T-helper 1 cell treated with Interleukin-12 subunit alpha and Interleukin-12 subunit beta and Interleukin-4 antibody, amounts not matched to agents 30 ng/mL and 1 ng/mL, for 36 hours (primary cell): ENCODE results near the gene SERPINE2. TPM values are rescaled to one million over a fixed set of nuclear protein-coding genes. Genes with fewer than 3 reads are reported as not detected.
"Not testable (repeated sequence)": the region's sequence is repeated elsewhere in the genome, so short reads cannot be mapped to it uniquely, and the experiment has no call there.

ENCODE experiments used
- intact Hi-C: fragments of 100-400 bp; cut with micrococcal nuclease; formaldehyde crosslinking; loops from one replicate; pipeline ENCODE4 v1.15.1; 2024
- total RNA-seq: library from RNA; stranded (reverse); gene quantifications from 2 replicates; pipeline ENCODE4 v1.2.3, GENCODE V29; 2022

Gene SERPINE2
- total RNA-seq, 1 donor from 2014 or later: 21.1 TPM

DNA sequence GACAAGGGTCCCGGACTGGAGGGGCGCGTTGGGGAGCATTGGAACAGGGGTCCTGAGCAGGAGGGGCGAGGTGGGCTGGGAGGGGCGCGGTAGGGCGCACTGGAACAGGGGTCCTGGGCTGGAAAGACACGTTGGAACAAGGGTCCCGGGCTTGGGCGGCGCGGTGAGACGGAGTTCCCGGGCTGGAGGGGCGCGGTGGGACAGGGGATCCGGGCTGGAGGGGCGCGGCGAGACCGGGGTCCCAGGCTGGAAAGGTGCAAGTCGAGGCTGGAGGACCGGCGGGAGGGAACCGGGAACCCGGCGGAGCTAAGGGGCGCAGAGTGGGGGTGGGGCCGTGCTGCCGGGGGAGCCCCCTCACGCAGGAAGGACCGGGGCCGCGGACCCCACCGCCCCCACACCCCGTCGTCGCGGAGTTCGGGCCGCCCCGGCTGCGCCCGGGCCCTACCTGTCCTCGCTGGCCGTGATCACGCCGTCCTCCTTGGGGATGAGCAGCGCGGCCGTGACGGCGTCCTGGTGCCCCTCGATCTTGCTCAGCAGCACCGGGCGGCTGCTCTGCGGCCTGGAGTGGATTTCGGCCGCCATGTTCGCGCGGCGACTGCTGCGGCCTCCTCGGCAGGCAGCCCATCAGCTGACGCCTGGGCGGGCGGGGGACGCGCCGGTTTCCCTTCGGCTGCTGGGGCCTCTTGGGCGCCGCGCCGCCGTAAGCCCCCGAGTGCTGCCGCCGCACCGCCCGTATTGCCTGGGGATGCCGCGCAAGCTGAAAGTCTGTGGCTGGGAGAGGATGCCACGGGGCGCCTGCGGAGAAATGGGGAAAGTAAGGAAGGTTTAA is 94.2 kb downstream of the SERPINE2 start, which contains the start of gene WDFY1:
WDFY1 (minus strand) TSS at position 633 of the 829 bp plus-strand sequence; CDS start at position 582, 51 bp downstream.
- intact Hi-C loops: loop anchor here (1.0 to 5.0 kb wide), 5 partner anchors 8 to 1523 kb away; partner anchors contain the start of genes MRPL44 and SGPP2

DNA sequence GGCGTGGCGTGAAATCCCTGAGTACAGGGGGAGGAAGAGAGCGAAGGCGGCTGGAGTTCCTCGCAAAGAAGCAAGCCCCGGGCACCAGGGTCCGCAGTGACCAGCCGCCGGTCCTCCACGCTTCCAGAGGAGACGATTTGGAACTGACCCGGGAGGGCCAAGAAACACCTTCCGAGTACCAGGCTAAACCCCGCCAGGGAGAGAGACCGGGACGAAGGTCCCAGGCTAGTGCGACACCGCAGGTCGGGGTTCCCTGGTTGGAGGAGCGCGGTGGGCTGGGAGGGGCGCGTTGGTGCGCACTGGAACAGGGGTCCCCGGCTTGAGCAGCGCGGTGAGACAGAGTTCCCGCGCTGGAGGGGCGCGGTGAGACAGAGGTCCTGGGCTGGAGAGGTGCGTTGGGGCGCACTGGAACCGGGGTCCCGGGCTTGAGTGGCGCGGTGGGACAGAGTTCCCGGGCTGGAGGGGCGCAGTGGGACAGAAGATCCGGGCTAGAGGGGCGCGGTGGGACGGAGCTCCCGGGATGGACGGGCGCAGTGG is 94.9 kb downstream of the SERPINE2 start:
- intact Hi-C loops: loop anchor here (5.0 kb wide), 2 partner anchors 62 to 1522 kb away; partner anchors contain the start of gene SGPP2

DNA sequence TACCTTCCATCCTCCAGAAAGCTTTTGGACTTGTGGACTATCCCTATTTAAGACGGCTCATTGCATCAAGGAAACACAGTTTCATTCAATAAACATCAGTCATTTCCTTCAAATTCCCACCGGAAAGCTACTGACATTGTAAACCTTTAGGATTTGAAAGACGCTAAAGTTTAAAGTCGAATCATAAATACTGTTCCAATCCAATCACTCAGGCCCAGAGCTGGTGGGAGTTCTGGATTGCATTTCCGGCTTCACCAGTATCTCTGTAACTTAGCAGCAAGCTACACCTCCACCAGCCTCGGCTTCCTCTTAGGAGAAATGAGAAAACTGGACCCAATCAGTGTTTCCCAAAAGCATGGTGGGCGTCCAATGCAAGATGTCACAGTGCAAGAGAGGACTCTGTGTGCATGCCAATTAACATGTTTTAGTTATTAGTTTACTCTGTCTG is 95.5 kb downstream of the SERPINE2 start:
- intact Hi-C loops: loop anchor here (5.0 kb wide), 2 partner anchors 61 to 1521 kb away; partner anchors contain the start of gene SGPP2

DNA sequence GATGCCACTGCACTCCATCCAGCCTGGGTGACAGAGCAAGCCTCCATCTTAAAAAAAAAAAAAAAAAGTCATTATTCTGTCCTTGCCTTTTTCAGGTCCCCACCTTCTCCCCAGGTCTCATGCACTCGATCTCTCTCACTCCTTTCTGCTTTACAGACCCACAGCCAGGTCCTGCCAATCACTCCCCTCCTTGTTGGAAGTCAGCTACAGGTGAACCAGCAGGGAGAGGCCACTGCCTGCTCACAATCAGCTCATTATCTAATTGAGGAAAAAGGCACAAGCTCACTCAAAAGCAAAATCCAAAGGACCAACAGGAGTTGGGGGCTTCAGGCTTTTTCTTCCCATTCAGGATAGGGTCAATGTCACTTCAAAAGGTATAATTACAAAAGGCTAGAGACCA is 96.0 kb downstream of the SERPINE2 start:
- intact Hi-C loops: loop anchor here (5.0 kb wide), 2 partner anchors 61 to 1521 kb away; partner anchors contain the start of gene SGPP2

DNA sequence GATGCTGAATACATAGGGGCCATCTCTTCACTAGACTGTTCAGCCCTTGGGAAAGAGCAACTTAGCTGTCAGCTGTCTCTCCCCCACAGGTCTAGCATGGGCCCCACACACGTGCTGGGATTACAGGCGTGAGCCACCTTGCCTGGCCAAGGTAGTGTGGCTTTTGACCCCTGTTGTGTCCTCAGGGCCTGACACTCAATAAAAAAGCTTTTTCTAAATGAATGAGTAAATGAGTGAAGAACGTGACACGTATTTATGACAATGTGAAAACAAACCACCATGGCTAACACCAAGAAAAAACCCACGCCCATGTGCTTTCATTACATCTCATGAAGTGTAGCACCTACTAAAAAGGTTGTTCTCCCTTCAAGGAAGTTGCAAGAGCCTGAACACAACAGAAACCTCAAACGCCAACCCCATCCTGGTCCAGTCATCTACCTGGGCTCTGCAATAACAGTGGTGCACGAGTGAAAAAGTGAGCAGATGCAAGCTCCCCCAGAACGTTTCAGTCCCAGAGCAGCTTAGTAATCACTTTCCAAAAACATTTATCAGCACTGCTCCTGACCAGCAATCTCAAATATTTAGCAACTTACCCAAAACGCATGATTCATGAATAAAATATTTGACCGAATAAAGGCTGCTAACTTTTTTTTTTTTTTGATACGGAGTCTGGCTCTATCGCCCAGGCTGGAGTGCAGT is 97.4 kb downstream of the SERPINE2 start:
- intact Hi-C loops: loop anchor here (1.0 to 5.0 kb wide), 7 partner anchors 12 to 1519 kb away; partner anchors contain the start of genes AP1S3, MRPL44 and SGPP2

DNA sequence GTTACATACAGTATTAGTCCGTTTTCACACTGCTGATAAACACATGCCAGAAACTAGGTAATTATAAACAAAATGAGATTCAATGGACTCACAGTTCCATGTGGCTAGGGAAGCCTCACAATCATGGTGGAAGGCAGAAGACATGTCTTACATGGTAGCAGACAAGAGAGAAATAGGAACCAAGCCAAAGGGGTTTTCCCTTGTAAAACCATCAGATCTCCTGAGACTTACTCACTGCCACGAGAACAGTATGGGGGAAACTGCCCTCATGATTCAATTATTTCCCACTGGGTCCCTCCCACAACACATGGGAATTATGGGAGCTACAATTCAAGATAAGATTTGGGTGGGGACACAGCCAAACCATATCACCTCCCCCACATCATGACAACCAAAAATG is 99.6 kb downstream of the SERPINE2 start:
- intact Hi-C loops: not testable (repeated sequence)

DNA sequence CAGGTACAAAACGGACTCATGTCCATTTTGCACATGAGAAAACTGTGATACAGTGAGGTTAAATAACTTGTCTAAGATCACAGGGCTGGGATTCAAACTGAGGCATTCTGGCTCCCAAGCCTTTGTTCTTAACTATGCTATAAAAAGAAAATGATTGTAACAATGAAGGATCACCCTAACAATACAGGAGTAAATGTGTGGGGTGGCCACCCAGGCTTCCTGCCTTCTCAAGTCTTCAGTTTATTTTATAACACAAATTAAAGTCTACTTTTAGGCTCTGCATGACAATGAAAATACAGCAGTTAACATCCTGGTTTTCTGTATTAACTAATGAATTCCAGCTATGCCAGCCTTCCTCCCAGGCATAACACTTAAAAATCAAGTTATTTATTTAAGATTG is 101.6 kb downstream of the SERPINE2 start:
- intact Hi-C loops: loop anchor here (1.0 kb wide), 1 partner anchor 8 kb away; the partner anchor contains the start of gene WDFY1

DNA sequence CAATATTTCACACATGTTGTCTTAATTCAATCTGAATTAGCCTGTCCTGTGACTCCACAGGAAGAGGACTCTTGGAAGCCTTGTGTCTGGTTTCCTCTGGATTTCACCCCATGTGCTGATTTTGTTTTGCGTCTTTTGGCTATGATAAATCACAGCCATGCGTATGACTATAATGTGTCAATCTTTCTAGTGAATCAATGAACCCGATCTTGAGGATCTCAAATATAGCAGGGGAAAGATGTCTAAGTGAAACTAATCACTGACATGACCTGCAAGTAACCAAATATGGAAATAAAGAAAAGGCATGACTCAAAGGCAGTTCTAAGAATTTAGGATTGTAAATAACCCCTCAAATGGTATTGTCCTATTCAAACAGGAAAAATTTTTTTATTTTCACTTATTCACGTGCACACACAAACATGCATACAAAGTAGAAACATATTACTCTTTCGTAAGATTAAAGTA is 102.2 kb downstream of the SERPINE2 start:
- intact Hi-C loops: loop anchor here (1.0 kb wide), 1 partner anchor 8 kb away; the partner anchor contains the start of gene WDFY1

DNA sequence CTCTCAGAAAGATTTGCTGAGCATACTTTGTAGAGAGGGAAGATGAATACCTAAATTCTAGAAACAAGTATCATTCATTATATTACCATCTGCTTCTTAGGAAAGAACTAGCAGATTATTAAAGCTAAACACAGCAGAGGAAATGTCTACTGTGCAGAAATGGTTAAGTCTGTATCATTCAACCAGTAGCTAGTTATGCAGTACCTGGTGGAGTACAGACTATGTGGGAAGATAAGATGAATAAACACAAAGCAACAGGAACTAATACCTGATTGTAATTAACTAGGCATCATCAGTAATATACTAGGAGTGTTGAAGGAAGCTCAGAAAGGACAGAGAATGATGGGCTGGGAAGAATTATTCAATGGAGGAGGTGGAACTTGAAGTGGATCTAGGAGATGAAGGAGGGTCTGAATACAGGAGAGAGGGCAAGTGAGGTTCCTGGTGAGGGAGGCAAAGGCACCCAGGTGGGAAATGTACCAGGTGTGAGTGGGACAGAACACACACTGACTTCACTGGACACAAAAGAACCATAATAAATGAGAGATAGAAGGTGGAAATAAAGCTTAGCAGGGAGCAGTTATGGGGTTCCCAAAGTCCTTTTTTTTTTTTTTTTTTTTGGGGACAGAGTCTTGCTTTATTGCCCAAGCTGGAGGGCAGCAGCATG is 103.5 kb downstream of the SERPINE2 start:
- intact Hi-C loops: no loop called here

DNA sequence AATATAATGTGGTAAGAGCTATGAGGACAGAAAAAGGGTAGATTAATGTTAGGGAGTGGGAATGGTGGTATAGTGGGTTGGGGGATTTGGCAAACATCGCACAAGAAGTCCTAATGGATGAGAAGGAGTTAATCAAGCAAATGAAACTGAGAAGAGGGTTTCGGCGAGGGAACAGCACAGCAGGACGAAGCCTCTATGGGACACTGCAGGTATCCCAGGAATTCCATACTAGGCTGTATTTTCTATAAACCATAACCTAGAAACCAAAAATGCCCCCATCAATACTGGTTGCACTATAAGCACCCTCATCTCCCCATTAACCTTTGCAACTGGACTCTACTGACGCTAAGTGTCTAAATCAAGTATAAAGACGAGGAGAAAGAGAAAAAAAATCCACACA is 104.2 kb downstream of the SERPINE2 start:
- intact Hi-C loops: no loop called here

DNA sequence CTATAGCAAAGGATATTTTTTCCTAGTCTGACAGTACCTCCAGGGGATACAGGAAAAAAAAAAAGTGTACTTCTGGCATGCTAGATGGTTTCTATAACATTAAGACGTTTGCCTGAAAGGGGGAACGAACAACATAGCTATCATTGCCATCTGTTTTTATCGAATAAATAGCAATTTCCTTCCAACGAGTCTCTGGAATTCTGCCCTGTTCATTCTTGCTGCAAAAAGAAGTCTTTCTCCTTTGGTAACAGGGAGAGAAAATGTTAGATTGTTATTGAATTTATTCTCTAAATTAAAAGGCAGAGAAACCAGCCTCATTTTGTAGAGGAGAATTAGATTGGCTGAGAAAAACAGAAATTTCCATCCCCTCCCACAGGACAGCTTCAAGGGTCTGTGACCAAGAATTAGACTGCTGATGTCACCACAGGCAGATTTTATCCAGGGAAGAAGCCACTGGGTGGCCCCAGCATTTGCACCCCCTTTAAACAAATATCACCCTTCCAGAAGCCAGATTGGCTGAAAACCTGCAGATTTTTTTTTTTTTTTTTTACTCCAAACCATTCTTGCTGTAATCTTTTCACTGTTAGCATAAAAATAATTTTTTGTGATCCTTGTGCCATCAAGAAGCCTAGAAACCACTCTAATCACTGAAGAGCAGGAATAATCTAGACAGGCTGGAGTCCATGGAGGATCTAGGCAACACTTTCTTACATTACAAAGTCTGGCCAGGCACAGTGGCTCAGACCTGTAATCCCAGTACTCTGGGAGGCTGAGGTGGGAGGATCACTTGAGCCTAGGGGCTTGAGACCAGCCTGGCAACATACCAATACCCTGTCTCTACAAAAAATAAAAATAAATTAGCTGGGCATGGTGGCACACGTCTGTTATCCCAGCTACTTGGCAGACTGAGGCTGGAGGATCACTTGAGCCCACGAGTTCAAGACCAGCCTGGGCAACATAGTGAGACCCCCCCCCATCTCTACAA is 106.0 kb downstream of the SERPINE2 start:
- intact Hi-C loops: no loop called here

DNA sequence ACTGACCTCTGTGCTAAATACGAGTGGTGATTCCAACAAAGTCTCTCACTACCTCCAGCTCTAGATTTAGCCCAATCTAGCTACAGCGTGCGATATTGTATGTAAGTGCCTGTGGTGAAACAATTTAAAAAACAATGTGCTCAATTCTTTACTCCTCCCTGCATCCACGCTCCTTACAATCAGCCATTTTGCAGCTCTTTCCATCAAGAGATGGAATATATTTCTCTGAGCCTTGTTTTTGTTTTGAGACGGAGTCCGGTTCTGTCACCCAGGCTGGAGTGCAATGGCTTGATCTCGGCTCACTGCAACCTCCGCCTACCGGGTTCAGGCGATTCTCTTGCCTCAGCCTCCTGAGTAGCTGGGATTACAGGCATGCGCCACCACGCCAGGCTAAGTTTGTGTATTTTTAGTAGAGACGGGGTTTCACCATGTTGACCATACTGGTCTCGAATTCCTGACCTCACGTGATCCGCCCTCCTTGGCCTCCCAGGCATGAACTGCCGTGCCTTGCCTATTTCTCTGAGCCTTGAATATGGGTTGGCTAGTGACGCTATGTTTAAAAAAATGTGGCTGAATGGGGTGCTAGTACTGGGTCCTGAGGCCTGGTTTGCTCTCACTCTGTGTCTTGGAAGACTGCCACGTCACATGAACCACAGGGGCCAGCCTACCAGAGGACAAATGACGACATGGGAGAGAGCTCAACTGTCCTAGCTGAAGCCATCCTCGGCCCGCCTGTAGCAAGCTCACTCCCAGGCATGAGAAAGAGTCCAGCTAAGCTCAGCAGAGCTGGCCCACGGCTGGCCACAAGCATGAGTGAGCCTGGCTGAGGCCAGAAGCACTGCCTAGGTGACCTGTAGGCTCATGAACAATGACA is 108.7 kb downstream of the SERPINE2 start:
- intact Hi-C loops: no loop called here

DNA sequence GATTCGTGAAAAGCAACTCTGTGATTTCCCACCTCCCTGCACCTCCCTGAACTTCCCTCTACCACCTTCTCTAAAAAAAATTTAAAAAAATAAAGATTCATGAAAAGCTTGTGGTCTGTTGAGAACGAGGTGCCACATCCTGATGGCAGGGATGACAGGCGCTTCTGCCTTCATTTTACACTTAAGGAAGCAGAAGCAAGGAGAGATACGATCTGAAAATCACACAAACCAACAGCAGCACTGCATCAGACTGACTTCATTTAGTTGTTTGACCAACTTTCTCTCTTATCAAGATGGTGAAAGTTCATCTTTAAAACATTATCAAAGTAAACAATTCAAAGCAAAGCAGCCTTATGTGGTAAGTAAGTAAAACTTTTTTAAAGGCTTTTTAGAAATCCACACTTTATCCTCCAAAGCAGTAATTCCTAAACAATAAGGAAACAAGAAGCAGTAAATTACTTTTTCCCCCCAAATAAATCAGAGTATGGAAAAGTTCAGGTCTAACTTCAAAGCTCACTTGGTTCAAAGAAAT is 109.4 kb downstream of the SERPINE2 start:
- intact Hi-C loops: loop anchor here (1.0 kb wide), 1 partner anchor 12 kb away; no protein-coding TSS in a partner anchor

DNA sequence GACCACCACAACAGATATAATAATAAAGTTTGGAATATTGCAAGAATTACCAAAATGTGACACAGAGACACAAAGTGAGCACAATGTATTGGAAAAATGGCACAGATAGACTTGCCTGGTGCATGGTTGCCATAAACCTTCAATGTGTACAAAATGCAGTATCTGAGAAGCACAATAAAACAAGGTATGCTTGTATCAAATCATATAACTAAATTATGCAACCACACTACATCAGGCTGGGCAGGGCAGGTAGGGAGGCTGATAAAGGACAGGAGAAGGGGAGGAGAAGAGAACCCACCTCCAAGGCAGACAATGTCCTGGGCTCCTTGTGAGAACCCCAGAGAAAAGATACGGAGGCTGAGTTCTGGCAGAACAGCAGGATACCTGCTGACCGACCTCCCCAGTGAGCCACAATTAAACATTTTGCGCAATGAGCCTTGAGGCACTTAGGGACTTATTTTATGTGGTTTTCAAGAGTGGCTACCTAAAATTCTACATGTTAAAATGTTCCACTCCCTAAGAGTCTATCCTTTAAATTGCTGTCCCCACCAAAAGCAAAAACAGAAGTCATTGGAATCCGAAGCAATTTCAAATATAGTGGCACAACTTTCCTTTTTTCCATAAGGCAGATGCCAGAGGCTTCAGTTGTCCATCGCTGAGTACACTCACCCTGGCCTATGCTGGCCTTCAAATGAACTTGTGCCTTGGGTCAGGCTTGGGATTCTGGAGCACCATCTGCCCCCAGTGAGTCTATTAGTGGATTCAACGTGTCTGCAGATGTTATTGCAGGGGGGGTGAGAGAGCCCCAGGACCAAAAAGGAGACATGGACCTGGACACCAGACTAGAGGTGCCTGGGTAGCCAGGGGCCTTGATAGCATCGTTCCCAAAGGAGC is 110.7 kb downstream of the SERPINE2 start:
- intact Hi-C loops: loop anchor here (1.0 kb wide), 1 partner anchor 13 kb away; no protein-coding TSS in a partner anchor

DNA sequence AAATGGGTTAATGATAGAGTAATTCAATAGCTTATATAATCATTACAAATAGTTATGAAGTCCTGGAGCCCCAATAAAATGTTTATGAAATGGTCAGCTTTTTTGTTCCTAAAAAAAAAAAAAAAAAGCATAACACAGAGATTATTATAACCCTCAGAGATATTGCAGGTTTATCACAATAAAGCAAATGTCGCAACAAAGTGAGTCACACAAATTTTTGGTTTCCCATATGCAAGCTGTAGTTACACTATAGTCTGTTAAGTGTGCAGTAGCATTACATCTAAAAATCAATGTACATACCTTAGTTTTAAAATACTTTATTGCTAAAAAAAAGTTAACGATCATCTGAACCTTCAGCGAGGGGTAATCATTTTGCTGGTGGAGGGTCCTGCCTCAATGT is 114.0 kb downstream of the SERPINE2 start:
- intact Hi-C loops: no loop called here
